Urinary bladder (tissue), 4 donors: ENCODE results near the gene HAL. TPM values are rescaled to one million over a fixed set of nuclear protein-coding genes. Genes with fewer than 3 reads are reported as not detected.

Experiments used
- DNase-seq: peaks from one replicate; pipeline ENCODE4 v3.0.0-alpha.2; 2015; ENCODE audit errors: extremely low spot score
- H3K27ac ChIP-seq: one replicate; pipeline ENCODE4 v1.5.1; 2013; ENCODE audit warnings: low read depth, mild to moderate bottlenecking, moderate library complexity
- H3K36me3 ChIP-seq: one replicate; pipeline ENCODE4 v1.6.1; 2013; ENCODE audit warnings: mild to moderate bottlenecking, moderate library complexity; ENCODE audit not compliant: insufficient read depth
- H3K4me1 ChIP-seq: one replicate; pipeline ENCODE4 v1.6.1; 2013; ENCODE audit warnings: mild to moderate bottlenecking, moderate library complexity; ENCODE audit not compliant: insufficient read depth
- H3K4me3 ChIP-seq: one replicate; pipeline ENCODE4 v1.5.1; 2013; ENCODE audit warnings: low read depth, low read length
- WGBS: extraction: QIAGEN DNeasy Blood & Tissue Kit; methylation state at CpG from one replicate; pipeline ENCODE4 v1.1.7; 2013; 5-methylcytosine and 5-hydroxymethylcytosine counted together
- polyA plus RNA-seq: library from polyadenylated mRNA; stranded (reverse); fragments of 200-250 nt; gene quantifications from one replicate; pipeline ENCODE4 v1.2.3, GENCODE V29; 2013
- total RNA-seq: library from RNA; depleted of rRNA; stranded (reverse); fragments of >200 nt; gene quantifications from one replicate; pipeline ENCODE4 v1.2.3, GENCODE V29; 2014
- donor health status: healthy with polysubstance abuse.
- donor health status: healthy.

Gene HAL
- total and polyA plus RNA-seq, 2 donors, result 0.14 TPM; not detected in 1

DNA sequence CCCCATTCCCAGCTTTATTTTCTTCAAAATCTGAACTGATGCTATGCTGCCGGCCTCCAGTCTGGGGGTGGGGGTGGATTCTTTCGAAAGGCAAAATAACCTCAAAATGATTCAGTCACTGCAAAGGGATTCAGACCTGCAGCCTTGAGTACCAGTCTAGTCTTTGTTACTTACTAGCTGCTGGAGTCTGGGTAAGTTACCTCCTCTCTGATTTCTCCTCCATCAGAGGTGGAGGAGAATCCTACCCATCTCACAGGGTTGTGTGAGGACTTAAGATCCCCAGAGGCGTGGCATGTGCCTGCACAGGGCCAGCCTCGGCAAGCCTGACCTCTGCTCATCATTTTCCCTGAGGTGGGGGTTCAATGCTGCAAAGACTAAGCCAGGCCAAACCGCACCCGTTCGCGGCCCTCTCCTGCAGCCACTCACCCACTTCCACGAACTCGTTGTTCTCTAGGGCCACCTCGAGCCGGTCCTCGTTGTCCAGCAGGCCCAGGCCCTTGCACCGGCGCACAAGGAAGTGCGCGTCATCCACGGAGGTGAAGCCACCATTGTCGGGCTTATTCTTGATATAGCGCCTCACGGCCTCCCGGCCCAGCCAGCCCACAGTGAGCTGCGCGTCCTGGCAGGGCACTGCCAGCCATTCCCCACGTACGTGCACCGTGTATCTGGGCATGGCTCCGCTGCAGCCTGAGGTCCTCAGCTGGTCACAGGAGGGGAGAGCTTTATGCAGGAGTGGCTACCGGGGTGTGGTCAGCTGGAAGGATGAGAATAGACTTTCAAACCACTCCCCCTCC is 709 bp downstream of the HAL start:
- no peaks in the 10 kb centered on the region for H3K4me1 ChIP-seq
- 93% methylated on average over 29 of the region's 29 CpGs for WGBS

GRCh38 chr12:95994476-95994875 is 1.7 kb downstream of the HAL start:
- no peak for DNase-seq
- no peaks in the 10 kb centered on the region for H3K4me1 ChIP-seq
- no peaks in the 10 kb centered on the region for H3K36me3 ChIP-seq
- no peak overlapping the region for H3K27ac ChIP-seq
- H3K4me3 ChIP-seq, result no peak overlapping the region
- WGBS, result 89% methylated on average over 5 of the region's 5 CpGs

More for the DNA sequence above, 709 bp downstream of the HAL start:
- Histone ChIP-seq H3K4me3 (no peak overlapping the region), H3K36me3 (no peaks in the 10 kb centered on the region), H3K27ac (no peak overlapping the region)
- DNase-seq, result no peak

DNA sequence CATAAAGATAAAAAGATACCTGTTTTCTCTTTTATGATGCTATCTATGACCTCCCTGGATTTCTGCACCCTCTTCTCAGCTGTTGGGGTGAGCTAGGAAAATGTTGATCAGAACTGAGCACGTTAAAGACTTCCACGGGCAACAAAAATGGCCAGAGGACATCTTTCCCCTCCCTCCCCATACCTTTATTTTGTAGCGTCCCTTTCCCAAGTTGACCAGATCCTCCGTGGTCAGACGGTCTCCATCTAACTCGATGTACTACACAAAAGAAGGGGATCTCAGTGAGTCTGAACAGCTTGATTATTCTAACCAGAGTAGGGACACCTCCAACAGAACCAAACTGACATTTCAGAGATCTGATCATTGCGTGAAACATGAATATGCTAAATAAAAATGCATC is 2.2 kb downstream of the HAL start:
- no peak overlapping the region for H3K4me3 ChIP-seq
- DNase-seq, result no peak
- WGBS, result 82% methylated on average over 7 of the region's 7 CpGs
- no peak overlapping the region for H3K27ac ChIP-seq
- no peaks in the 10 kb centered on the region for H3K36me3 ChIP-seq
- no peaks in the 10 kb centered on the region for H3K4me1 ChIP-seq

GRCh38 chr12:95990136-95990535 is 6.0 kb downstream of the HAL start:
- WGBS, result 81% methylated on average over 7 of the region's 7 CpGs

DNA sequence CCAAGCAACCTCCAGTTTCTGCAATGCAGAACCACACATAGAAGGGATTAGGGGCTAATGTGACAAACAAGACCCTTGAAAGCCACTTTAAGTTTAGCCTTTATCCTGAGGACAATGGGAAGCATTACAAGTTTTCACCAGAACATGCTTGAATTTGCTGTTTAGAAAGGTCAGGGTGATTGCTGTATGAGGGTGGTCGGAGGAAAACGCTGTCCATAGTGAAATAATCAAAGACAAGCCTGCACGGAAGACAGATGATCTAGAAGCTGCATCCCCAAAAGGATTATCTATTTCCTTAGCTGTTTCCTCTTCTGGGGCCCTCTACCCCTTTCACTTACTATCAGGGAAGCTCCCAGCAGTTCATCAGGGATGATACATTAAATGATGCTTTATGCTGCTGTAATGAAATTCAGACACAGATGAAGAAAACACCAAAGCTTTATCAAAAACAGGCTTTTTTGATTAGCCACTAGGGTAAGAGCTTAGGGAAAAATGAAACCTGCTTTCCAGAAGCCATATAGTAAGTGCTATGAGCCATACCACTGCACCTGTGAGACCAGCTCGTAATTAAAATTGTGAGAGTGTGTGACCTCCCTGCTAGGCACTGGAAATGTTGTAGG is 6.5 kb downstream of the HAL start:
- H3K4me1 ChIP-seq, result peaks cover 1% of the 10 kb centered on the region
- 36% methylated on average over 4 of the region's 4 CpGs for WGBS
- H3K27ac ChIP-seq, result no peak overlapping the region
- no peak for DNase-seq
- no peaks in the 10 kb centered on the region for H3K36me3 ChIP-seq
- H3K4me3 ChIP-seq, result no peak overlapping the region

More at GRCh38 chr12:95990136-95990535, 6.0 kb downstream of the HAL start:
- no peaks in the 10 kb centered on the region for H3K36me3 ChIP-seq
- no peak overlapping the region for H3K27ac ChIP-seq
- DNase-seq, result no peak
- no peak overlapping the region for H3K4me3 ChIP-seq
- peaks cover 1% of the 10 kb centered on the region for H3K4me1 ChIP-seq

DNA sequence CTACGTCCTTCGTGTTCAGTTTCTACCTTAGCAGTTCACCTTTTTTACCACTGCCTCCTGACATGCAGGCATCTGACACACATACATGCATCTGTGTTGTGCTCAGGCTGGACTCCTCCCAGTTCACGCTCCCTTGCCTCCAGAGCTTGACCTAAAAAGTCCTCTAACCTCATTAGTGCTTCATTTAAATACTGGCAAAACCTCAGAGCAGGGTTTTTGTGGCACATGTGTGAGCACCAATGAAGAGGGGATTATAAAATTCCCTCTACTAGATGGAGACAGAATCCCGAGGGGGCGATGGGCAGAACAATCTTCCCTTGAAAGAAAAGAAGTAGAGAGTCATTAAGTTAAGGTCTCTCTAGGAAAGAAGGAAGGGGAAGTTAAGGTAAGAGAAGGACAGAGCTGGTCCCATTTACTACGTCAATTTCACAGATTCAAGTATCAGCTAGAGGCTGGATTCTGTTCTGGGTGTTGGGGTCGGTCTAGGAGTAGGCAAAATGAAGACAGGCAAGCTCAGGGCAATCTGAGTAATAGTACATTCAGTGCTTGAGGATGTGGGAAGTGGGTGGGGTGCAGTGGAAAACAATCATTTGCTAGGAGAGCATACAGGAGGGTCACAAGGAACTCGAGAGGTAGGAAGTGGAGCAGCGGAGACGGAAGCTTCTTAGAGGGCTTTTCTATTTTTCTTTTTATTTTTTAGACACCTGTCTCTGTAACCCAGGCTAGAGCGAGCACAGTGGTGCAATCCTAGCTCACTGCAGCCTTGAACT is 7.5 kb downstream of the HAL start:
- no peak overlapping the region for H3K4me3 ChIP-seq
- peaks cover 1% of the 10 kb centered on the region for H3K4me1 ChIP-seq
- no peak for DNase-seq
- H3K27ac ChIP-seq, result no peak overlapping the region
- WGBS, result 81% methylated on average over 11 of the region's 11 CpGs
- no peaks in the 10 kb centered on the region for H3K36me3 ChIP-seq

DNA sequence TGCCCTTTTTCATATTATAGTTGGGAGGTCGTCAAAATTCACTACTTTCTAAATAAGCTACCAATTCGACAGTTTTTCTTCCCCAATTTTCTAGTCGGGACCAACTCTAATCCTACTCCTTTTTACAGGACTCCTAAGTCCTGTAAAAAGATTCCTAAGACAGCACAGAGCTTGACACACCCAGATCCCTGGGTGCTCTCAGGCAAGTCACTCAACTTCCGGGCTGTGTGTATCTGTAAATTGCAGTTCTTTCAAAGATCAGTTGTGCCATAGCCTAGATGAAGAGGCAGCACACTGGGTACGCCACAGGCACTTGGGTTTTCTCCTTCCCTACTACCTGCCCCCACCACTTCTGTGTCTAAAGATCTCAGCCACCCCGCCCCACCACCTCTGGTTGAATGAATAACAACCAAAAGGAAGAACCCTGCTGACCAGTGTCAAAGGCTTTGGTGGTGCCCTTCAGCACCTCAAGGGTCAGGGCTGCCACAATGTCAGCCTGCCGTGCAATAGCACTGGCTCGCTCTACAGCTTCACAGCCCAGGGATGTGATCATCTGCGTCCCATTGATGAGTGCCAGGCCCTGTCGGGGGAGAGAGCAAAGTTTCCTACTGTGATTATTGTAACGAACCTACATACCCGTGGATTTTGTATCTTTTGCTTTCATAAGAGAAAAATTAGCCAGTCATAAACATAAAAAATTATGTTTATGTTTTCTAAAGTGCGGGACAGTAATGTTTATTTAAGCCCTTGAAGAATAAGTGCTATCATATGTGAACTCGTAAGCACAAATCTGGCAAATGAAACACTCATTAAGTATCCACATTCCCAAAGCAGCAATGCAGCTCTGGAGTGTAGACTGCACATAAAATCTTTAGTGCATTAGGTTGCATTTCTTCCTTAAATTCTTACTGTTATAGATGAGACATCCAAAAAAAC is 9.2 kb downstream of the HAL start:
- WGBS, result 55% methylated on average over 14 of the region's 14 CpGs
- DNase-seq, result no peak
- no peak overlapping the region for H3K4me3 ChIP-seq

GRCh38 chr12:95984682-95985081 is 11.5 kb downstream of the HAL start:
- WGBS, result 95% methylated on average over 1 of the region's 1 CpG
- Histone ChIP-seq H3K4me3 (no peak overlapping the region), H3K4me1 (peaks cover 1% of the 10 kb centered on the region), H3K36me3 (no peaks in the 10 kb centered on the region), H3K27ac (no peak overlapping the region)
- no peak for DNase-seq

More for the DNA sequence above, 9.2 kb downstream of the HAL start:
- Histone ChIP-seq H3K4me1 (peaks cover 1% of the 10 kb centered on the region), H3K27ac (no peak overlapping the region), H3K36me3 (no peaks in the 10 kb centered on the region)

- no peak overlapping the region for H3K4me3 ChIP-seq
- peaks cover 1% of the 10 kb centered on the region for H3K4me1 ChIP-seq
- 39% methylated on average over 1 of the region's 1 CpG for WGBS
- no peaks in the 10 kb centered on the region for H3K36me3 ChIP-seq
- H3K27ac ChIP-seq, result no peak overlapping the region
- DNase-seq, result no peak
These were observed 13.5 kb downstream of the HAL start for GRCh38 chr12:95982602-95983001.

DNA sequence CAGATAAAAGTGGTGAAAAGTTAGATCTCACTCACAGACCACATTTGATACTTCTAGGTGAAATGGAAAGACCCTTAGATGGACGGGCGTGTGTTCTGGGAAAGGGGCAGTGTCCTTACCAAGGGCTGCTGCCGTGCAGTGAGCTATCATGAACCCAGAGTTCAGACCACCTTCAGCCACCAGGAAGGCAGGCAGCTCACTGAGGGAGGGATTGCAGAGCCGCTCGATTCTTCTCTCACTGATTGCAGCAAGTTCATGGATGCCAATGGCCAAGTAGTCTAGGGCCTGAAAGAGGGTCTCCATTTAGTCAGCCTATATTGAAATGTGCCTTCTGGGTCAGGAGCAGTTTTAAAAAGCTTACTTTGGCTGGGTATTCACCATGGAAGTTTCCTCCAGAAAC is 15.7 kb downstream of the HAL start:
- no peak overlapping the region for H3K27ac ChIP-seq
- no peak for DNase-seq
- no peak overlapping the region for H3K4me3 ChIP-seq
- 90% methylated on average over 5 of the region's 5 CpGs for WGBS
- no peaks in the 10 kb centered on the region for H3K4me1 ChIP-seq
- no peaks in the 10 kb centered on the region for H3K36me3 ChIP-seq

DNA sequence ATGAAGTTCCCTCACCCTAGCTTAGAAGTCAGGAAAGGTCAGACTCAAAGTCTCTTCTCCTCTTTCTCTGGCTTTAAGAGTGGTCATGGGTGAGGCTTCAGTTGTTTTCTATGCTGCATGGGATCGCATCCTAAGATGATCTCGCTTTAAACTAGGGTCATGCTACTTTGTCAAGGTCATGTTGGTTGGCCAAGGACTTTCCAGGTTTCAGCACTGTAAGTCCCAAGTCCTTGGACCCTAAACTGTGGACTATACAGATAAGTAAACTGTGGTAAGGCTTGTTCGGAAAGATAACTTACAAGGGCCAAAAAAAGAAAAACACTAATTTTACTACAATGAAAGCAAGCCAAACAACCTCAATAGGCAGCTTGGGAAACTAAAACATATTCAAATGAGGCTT is 17.4 kb downstream of the HAL start:
- Histone ChIP-seq H3K4me1 (no peaks in the 10 kb centered on the region), H3K4me3 (no peak overlapping the region), H3K36me3 (no peaks in the 10 kb centered on the region), H3K27ac (no peak overlapping the region)
- 84% methylated on average over 3 of the region's 3 CpGs for WGBS
- DNase-seq, result no peak

- Histone ChIP-seq H3K4me1 (no peaks in the 10 kb centered on the region), H3K27ac (no peak overlapping the region), H3K4me3 (no peak overlapping the region), H3K36me3 (no peaks in the 10 kb centered on the region)
- WGBS, result 91% methylated on average over 5 of the region's 5 CpGs
- DNase-seq, result no peak
These were observed 17.8 kb downstream of the HAL start for GRCh38 chr12:95978351-95978750.

DNA sequence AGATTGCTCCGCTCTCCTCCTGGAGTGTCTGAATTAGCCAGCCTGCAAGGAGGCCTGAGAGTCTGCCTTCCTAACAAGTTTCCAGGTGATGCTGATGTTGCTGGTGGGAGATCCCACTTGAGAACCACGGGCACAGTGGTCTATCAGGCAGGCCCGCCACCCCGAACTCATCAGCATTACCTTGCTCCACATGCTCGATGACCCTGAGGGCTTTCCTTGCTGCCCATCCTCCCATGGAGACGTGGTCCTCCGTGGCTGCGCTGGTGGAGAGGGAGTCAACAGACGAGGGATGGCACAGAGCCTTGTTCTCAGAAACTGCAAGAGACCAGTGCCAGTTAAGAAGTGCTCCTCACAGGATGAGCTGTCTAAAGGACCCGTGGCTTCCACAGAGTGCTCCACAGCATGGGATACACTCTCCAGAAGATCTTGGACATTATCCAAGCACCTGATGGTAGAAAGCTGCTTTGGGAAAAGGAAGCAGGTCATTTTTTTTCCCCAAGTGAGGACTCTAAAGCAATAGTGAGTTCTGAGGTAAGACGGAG is 18.3 kb downstream of the HAL start:
- WGBS, result 85% methylated on average over 11 of the region's 11 CpGs
- H3K4me3 ChIP-seq, result no peak overlapping the region
- no peaks in the 10 kb centered on the region for H3K4me1 ChIP-seq
- H3K27ac ChIP-seq, result no peak overlapping the region
- DNase-seq, result no peak
- no peaks in the 10 kb centered on the region for H3K36me3 ChIP-seq
